NCI-H345 treated with DMSO at 0.1 percent for 48 hours (cell line): ENCODE measurements around the gene TMEM25.
"Not testable (repeated sequence)": the region's sequence is repeated elsewhere in the genome, so short reads cannot be mapped to it uniquely, and the experiment has no call there.

Source experiments
- DNase-seq: peaks from one replicate; lab custom pipeline; 2025; ENCODE audit not compliant: unreplicated experiment; lab: John Stamatoyannopoulos, UW

Gene TMEM25

GRCh38 chr11:118530683-118531596, at the start of gene TMEM25:
TMEM25 (plus strand) TSS chr11:118531192; CDS start chr11:118531802, 610 bp downstream.
- DNase-seq: peak; percentile 48

DNA sequence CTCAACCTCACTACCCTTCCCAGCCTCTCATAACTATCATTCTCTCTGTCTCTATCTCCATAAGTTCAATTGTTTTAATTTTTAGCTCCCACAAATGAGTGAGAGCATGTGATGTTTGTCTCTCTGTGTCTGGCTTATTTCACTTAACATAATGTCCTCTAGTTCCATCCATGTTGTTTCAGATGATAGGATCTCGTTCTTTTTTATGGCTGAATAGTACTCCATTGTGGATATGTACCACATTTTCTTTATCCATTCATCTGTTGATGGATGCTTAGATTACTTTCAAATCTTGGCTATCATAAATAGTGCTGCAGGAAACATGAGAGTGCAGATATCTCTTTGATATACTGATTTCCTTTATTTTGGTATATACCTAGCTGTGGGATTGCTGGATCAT, 49.8 kb upstream of the TMEM25 start:
- not testable (repeated sequence) for DNase-seq

- DNase-seq: no peak
These were observed 46.6 kb upstream of the TMEM25 start for GRCh38 chr11:118484405-118484804.

- DNase-seq: no peak
These were observed 45.7 kb upstream of the TMEM25 start for GRCh38 chr11:118485273-118485672.

GRCh38 chr11:118488480-118489109, 42.4 kb upstream of the TMEM25 start:
- peak; percentile 72 for DNase-seq

DNA sequence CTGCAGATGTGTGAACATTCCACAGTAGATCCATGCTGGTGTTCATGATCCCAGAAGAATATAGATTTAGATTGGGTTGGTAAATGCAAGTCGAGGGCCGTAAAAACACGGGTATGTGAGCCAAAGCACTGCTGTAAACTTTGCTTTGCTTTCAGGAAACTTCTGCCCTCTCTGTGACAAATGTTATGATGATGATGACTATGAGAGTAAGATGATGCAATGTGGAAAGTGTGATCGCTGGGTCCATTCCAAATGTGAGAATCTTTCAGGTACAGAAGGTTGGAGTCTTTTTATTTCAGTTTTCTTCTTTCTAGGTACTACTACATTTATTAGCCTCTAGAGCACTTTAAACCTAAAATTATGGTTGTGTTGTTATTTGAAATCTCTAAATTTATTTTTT, 40.0 kb upstream of the TMEM25 start:
- DNase-seq: no peak

DNA sequence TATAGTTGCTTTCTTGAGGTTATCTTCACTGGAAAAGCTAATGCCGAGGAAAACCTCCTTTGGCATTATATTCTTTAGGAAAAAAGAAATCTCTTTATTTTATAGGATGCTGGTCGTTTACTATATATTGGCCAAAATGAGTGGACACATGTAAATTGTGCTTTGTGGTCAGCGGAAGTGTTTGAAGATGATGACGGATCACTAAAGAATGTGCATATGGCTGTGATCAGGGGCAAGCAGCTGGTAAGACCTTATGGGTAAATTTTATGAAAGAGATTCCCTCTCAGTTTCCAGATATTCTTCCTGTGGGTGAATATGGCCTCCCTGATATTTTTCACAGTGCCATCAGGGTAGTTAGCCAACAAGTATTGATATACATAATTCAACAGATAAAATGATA, 33.2 kb upstream of the TMEM25 start:
- no peak for DNase-seq

GRCh38 chr11:118503216-118503615, 27.8 kb upstream of the TMEM25 start:
- DNase-seq: no peak

GRCh38 chr11:118511601-118512000, 19.4 kb upstream of the TMEM25 start:
- no peak for DNase-seq

DNA sequence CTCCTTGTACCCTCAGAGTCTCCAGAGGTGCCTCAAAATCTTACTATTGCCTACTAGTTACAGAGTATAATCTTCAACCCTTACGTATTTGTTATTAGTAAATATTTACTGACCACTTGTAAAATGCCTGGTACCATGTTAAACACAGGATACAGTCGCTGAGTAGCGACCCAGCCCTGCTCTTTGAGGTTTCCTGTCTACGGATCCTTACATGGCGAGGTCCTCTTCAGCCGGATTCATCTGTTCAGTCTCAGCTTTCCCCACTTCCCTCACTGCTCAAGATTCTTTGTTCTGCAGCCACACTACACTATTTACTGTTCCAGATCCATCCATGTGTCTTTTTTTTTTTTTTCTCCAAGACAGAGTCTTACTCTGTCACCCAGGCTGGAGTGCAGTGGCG, 16.9 kb upstream of the TMEM25 start:
- DNase-seq: no peak

GRCh38 chr11:118519549-118519948, 11.4 kb upstream of the TMEM25 start:
- no peak for DNase-seq

DNA sequence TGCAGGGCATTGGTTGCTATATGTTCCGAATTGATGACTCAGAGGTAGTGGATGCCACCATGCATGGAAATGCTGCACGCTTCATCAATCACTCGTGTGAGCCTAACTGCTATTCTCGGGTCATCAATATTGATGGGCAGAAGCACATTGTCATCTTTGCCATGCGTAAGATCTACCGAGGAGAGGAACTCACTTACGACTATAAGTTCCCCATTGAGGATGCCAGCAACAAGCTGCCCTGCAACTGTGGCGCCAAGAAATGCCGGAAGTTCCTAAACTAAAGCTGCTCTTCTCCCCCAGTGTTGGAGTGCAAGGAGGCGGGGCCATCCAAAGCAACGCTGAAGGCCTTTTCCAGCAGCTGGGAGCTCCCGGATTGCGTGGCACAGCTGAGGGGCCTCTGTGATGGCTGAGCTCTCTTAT, 9.1 kb upstream of the TMEM25 start:
- DNase-seq: no peak

DNA sequence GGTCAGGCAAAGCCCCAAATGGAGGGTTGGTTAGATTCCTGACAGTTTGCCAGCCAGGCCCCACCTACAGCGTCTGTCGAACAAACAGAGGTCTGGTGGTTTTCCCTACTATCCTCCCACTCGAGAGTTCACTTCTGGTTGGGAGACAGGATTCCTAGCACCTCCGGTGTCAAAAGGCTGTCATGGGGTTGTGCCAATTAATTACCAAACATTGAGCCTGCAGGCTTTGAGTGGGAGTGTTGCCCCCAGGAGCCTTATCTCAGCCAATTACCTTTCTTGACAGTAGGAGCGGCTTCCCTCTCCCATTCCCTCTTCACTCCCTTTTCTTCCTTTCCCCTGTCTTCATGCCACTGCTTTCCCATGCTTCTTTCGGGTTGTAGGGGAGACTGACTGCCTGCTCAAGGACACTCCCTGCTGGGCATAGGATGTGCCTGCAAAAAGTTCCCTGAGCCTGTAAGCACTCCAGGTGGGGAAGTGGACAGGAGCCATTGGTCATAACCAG, 8.4 kb upstream of the TMEM25 start:
- no peak for DNase-seq

DNA sequence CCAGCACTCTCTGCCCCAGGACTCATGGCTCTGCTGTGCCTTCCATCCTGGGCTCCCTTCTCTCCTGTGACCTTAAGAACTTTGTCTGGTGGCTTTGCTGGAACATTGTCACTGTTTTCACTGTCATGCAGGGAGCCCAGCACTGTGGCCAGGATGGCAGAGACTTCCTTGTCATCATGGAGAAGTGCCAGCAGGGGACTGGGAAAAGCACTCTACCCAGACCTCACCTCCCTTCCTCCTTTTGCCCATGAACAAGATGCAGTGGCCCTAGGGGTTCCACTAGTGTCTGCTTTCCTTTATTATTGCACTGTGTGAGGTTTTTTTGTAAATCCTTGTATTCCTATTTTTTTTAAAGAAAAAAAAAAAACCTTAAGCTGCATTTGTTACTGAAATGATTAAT, 6.6 kb upstream of the TMEM25 start:
- DNase-seq: no peak

- no peak for DNase-seq
These were observed 6.1 kb upstream of the TMEM25 start for GRCh38 chr11:118524757-118525470.

DNA sequence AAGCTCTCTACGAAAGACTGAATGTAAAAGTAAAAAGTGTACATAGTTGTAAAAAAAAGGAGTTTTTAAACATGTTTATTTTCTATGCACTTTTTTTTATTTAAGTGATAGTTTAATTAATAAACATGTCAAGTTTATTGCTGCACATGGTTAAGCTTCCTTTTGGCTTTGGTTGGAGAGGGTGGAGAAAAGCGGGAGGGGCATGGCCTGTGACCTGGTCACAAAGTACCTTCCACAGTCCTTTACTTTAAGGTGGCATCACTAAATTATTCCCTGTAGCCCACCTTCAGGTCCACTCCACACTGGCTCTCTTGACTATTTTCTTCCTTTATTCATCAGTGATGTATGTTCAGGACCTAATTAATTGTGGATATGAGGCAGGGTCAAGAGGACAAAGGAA, 4.3 kb upstream of the TMEM25 start:
- no peak for DNase-seq

GRCh38 chr11:118527109-118527508, 3.9 kb upstream of the TMEM25 start, which contains the start of gene TTC36:
TTC36 (plus strand) TSS chr11:118527474; CDS start chr11:118527495, 21 bp downstream.
- DNase-seq: no peak

GRCh38 chr11:118528511-118528910, 2.5 kb upstream of the TMEM25 start:
- DNase-seq: no peak

- no peak for DNase-seq
These were observed 1.3 kb upstream of the TMEM25 start for GRCh38 chr11:118529584-118530175.

DNA sequence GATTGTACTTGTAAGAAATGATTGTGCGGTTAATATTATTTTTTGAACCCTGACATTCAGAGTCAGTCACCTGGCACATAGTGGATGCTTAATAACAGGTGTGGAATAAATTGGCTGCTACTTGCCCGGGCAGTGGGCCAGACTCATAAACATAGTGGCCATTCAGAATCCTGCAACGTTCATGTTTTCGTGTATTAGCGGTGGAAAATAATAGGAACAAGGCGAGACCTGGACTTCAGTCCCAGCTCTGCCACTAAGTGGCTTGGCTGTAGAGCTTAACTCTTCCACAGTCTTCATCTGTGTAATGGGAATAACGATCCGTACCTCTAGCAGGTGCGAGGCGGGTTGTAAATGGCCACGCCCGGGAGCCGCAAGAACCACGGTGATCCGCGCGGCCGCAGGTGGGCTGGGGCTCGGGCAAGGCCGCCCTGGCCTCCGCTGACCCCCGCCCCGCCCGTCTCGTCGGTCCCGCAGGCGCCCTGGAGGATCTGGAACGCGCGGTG, 761 bp upstream of the TMEM25 start:
- peak; percentile 28 for DNase-seq

DNA sequence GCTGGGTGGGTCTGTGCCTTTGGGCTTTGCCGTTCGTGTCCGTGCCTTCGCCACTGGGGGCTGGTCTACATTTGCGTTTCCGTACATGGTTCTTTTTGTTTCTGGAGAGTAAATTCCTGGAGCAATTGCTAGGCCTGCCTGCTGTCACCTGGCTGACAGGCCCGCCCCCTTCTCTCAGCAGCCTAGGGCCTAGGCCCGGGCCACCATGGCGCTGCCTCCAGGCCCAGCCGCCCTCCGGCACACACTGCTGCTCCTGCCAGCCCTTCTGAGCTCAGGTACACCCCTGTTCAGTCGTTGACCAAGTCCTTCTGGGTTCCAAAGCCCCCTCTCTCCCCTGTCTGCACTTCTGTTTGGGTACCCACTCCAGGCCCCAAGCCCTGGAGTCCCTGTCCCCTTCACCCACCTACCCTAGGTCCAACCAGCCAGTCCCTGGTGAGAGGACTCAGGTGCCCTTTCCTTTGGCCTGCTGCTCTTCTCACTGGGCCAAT, 649 bp downstream of the TMEM25 start:
- DNase-seq: peak; percentile 48
